H1 (cell line): ENCODE data around the gene CACNA1D. TPM values are rescaled to one million over a fixed set of nuclear protein-coding genes. Genes with fewer than 3 reads are reported as not detected.

Experiments used
- NRF1 ChIP-seq: IDR thresholded peaks from 2 replicates; pipeline ENCODE4 v1.6.1; 2011; ENCODE audit warnings: mild to moderate bottlenecking, low read depth, low read length, improper control_type of control experiment
- RAD21 ChIP-seq, 2 experiments: IDR thresholded peaks in 1 of 2; conservative IDR thresholded peaks in 1 of 2; 2 replicates each; pipeline ENCODE4 v1.6.1; 2011; ENCODE audit warnings: low read depth in 2 of 2, low read length in 2 of 2, improper control_type of control experiment in 1 of 2, inconsistent platforms in 1 of 2, mild to moderate bottlenecking in 1 of 2, moderate library complexity in 1 of 2
- TAF7 ChIP-seq: optimal IDR thresholded peaks from 2 replicates; pipeline ENCODE3; 2011; ENCODE audit warnings: low read depth, mild to moderate bottlenecking, inconsistent platforms, low read length, moderate library complexity, borderline replicate concordance
- polyA plus RNA-seq, 7 experiments: library from polyadenylated mRNA; depleted of rRNA in 3 of 7; stranded (reverse) in 5 of 7; unstranded in 2 of 7; fragments of >200 nt in 5 of 7; fragments of 200-250 nt in 2 of 7; gene quantifications; 1 replicate in 5 of 7; 2 replicates in 1 of 7; 4 replicates in 1 of 7; pipeline versions ENCODE4 v1.2.1 to v1.2.3, GENCODE V29; 2011 to 2013; ENCODE audit warnings: missing spikeins in 2 of 7, mixed read lengths in 2 of 7
- total RNA-seq: library from RNA; stranded (reverse); fragmentation: NEBNext Ultra II Directional; extraction: Animal tissue kit (Norgen Biotek cat#: 25700); gene quantifications from 2 replicates; pipeline ENCODE4 v1.2.1, GENCODE V29; 2021

CACNA1D gene
- total and polyA plus RNA-seq, 2 of the 8 experiments (the other 6 are each of a cell fraction or from before 2014, with no cell fraction given), result 2.0 to 2.9 TPM

DNA sequence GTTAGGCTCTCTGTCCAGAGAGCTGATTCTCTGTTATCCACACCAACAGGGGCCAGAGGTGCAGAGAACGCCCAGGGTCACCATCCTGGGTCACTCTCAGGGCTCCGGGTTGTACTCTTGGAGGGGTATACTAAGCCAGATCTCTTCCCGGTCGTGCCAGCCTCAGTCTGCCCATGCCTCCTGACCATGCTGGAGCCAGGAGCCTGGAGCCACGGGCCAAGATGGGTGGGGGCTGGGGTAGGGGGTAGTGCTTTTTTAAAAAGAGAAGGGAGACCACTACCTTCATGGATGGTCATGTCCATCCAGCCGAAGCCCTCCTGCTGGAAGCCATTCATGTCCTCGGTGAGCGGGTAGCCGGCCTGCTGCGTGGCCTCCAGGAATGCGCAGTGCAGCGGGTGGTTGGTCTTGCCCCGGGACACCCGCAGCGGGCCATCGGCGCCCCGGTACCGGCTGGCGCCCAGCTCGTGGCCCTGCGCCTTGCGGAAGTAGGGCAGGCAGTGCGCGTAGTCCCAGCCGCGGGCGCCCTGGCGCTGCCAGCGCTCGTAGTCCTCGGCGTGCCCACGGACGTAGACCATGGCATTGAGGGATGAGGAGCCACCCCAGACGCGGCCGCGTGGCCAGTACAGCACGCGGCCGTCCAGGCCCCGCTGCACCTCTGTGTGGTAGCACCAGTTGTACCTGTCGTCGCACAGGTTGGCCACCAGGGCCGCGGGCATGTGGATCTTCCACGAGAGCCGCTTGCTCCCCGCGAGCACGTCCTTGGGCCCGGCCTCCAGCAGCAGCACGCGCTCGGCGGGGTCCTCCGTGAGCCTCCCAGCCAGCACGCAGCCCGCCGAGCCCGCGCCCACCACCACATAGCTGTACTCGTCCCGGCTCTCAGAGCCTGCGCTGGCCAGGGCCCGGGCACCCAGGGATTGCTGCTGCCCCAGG is 328.9 kb downstream of the CACNA1D start (continued):
- TF ChIP-seq RAD21 (IDR thresholded peaks at IDR 0.05 in 1 of 2, conservative IDR thresholded peaks at IDR 0.05 in 1 of 2; ENCODE audit: low read depth in 2 of 2, low read length in 2 of 2) (peak; percentile 28 to 38; a peak in 3 of 4 replicates), NRF1 (no peak), TAF7 (no peak)
- TF ChIP-seq, all 59 proteins: peak for 3
